T-cell (primary cell): ENCODE data around the gene PSTPIP2. TPM values are rescaled to one million over a fixed set of nuclear protein-coding genes. Genes with fewer than 3 reads are reported as not detected.

Experiments used
- ATAC-seq, 4 experiments: fragments of 200-7000 bp in 3 of 4; fragments of 150-1000 bp in 1 of 4; cut with Tn5 transposase; replicated peaks in 1 of 4; 1 replicate in 3 of 4; 2 replicates in 1 of 4; pipeline ENCODE4 v1.10.0; 2021; ENCODE audit warnings: moderate library complexity in 3 of 4, mild to moderate bottlenecking in 2 of 4, moderate number of reproducible peaks in 1 of 4
- CTCF ChIA-PET, 2 donors: fragments of 300-600 bp; sonication (Branson Sonifier 250); formaldehyde crosslinking; loops; one replicate each; lab custom pipeline; 2022; ENCODE audit warnings: antibody characterized with exemption in 2 of 2; lab: Charles Lee
- POLR2A ChIA-PET, 2 donors: fragments of 300-600 bp; sonication (Branson Sonifier 250); formaldehyde crosslinking; loops; one replicate each; lab custom pipeline; 2022; ENCODE audit warnings: antibody characterized with exemption in 2 of 2; lab: Charles Lee
- DNase-seq, 35 experiments: peaks; one replicate each; pipeline versions ENCODE4 v3.0.0 to v3.0.0-alpha.2; 2013 to 2023
- H3K27ac ChIP-seq: one replicate; pipeline ENCODE4 v1.5.1; 2013; ENCODE audit warnings: low read length
- H3K27me3 ChIP-seq, 2 experiments: replicated peaks in 1 of 2; 1 replicate in 1 of 2; 2 replicates in 1 of 2; pipeline versions ENCODE4 v1.6.1 to v1.7.0; 2013; ENCODE audit warnings: low read length in 1 of 2, mixed read lengths in 1 of 2; ENCODE audit not compliant: control insufficient read depth in 2 of 2, insufficient read depth in 2 of 2; ENCODE audit errors: extremely low read depth in 1 of 2
- H3K36me3 ChIP-seq, 2 donors: 1 replicate in 1 of 2; 2 replicates in 1 of 2; pipeline versions ENCODE4 v1.6.1 to v1.7.0; 2013; ENCODE audit warnings: low read length in 1 of 2; ENCODE audit not compliant: control insufficient read depth in 2 of 2, insufficient read depth in 1 of 2; ENCODE audit errors: extremely low read depth in 1 of 2
- H3K4me1 ChIP-seq, 2 experiments: 1 replicate in 1 of 2; 2 replicates in 1 of 2; pipeline versions ENCODE4 v1.6.1 to v1.7.0; 2013; ENCODE audit warnings: low read length in 2 of 2, mixed read lengths in 1 of 2; ENCODE audit not compliant: insufficient read depth in 2 of 2, control insufficient read depth in 1 of 2; ENCODE audit errors: extremely low read depth in 1 of 2
- H3K4me3 ChIP-seq, 2 donors: 1 replicate in 1 of 2; 2 replicates in 1 of 2; pipeline versions ENCODE4 v1.5.1 to v1.7.0; 2013; ENCODE audit warnings: mild to moderate bottlenecking in 2 of 2, low read length in 1 of 2, moderate library complexity in 1 of 2; ENCODE audit not compliant: control insufficient read depth in 1 of 2; ENCODE audit errors: extremely low read depth in 1 of 2
- H3K9me3 ChIP-seq: 2 replicates; pipeline ENCODE4 v1.7.0; 2013
- H3K27ac Mint-ChIP-seq, 2 donors: one replicate each; pipeline ENCODE4 v1.8.0; 2020 to 2021; ENCODE audit warnings: mild to moderate bottlenecking in 2 of 2, mixed read lengths in 2 of 2
- H3K27me3 Mint-ChIP-seq, 2 donors: one replicate each; pipeline ENCODE4 v1.8.0; 2021 to 2022; ENCODE audit warnings: mixed read lengths in 2 of 2
- H3K36me3 Mint-ChIP-seq: one replicate; pipeline ENCODE4 v1.8.0; 2021; ENCODE audit warnings: mixed read lengths
- H3K4me1 Mint-ChIP-seq, 3 donors: one replicate each; pipeline ENCODE4 v1.8.0; 2020 to 2022; ENCODE audit warnings: mixed read lengths in 3 of 3, mild to moderate bottlenecking in 1 of 3
- H3K4me3 Mint-ChIP-seq, 3 donors: one replicate each; pipeline ENCODE4 v1.8.0; 2020 to 2022; ENCODE audit warnings: mild to moderate bottlenecking in 3 of 3, mixed read lengths in 3 of 3, moderate library complexity in 3 of 3
- H3K9me3 Mint-ChIP-seq, 3 donors: one replicate each; pipeline ENCODE4 v1.8.0; 2020 to 2022; ENCODE audit warnings: mixed read lengths in 3 of 3
- WGBS: methylation state at CpG from one replicate; pipeline ENCODE4 v1.1.5; 2013; ENCODE audit warnings: missing lambda C conversion rate; ENCODE audit not compliant: insufficient coverage; 5-methylcytosine and 5-hydroxymethylcytosine counted together
- total RNA-seq, 35 experiments: library from RNA in 6 of 35; stranded (reverse) in 6 of 35; fragments of 120-200 nt in 1 of 35; gene quantifications; one replicate each; pipeline versions ENCODE4 v1.2.1 to v1.2.4 and lab custom pipeline; 2013 to 2026

Gene PSTPIP2
- total RNA-seq, 5 donors from 2014 or later (not counting 1 experiment from before 2014, with no cell fraction given) = 7.7 to 16.0 (median 11.4) TPM

DNA sequence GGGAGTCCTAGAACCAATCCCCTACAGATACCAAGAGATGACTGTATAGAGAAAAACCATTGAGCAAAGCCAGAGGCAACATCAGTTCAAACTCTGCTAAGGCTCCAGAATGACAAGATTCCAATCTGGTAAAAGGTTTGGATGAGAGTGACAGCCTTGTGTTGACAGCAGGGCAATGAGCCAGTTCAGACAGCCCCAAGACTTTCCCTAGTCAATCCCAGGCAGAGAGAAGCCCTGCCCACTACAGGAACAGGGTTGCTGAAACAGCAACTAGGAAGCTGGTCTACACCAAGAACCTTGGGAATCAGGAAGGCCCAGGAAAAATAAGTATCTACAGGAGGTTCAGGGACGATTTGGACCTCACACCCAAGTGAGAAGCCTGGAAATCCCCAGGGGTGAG, 3.3 kb downstream of the PSTPIP2 start:
- Mint-ChIP-seq H3K27me3 (no peaks in the 10 kb centered on the region), H3K9me3 (peaks cover 0 to 2% (median 0%) of the 10 kb centered on the region in 3 donors), H3K27ac (peak overlapping the region in 1 of 2 donors; percentile 71), H3K36me3 (no peaks in the 10 kb centered on the region), H3K4me1 (peaks cover 43 to 48% (median 48%) of the 10 kb centered on the region in 3 donors), H3K4me3 (no peak overlapping the region)
- Histone ChIP-seq H3K36me3 (no peaks in the 10 kb centered on the region), H3K27me3 (peaks cover 0 to 12% of the 10 kb centered on the region in 2 experiments), H3K4me3 (no peak overlapping the region), H3K4me1 (peaks cover 5 to 41% of the 10 kb centered on the region in 2 experiments), H3K9me3 (no peaks in the 10 kb centered on the region), H3K27ac (no peak overlapping the region)
- ATAC-seq = no peak
- CTCF ChIA-PET = interaction anchor here in 1 of 2 donors (1.1 kb wide), 1 partner anchor 107 kb away, joined by 4 read pairs; no protein-coding TSS in a partner anchor
- DNase-seq = no peak
- POLR2A ChIA-PET = no interaction called here
- WGBS = 11% methylated on average over 1 of the region's 1 CpG

DNA sequence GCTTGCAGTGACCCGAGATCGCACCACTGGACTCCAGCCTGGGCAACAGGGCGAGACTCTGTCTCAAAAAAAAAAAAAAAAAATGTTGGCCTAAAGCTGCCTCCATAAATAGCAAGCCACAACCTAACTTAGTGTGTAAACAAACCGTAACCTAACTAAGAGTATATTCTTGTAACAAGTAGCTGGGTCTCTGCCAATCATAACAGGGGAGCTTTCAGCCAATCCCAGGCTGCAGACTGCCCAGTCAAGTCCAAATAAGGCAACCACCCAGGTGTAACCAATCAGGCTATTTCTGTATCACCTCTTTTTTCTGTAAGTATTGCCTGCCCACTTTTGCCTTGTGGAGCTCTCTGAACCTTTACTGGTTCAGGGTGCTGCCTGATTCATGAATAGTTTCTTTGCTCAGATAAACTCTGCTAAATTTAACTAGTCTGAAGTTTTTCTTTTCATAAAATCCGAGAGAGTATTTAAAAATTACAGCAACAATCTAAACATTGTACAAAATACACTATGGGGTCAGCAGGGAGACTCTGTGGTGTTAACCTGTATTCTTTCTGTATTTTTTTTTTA, 4.5 kb downstream of the PSTPIP2 start:
- peaks cover 0 to 2% (median 0%) of the 10 kb centered on the region in 3 donors for H3K9me3 Mint-ChIP-seq
- no peak overlapping the region for H3K4me3 ChIP-seq
- peaks cover 0 to 9% of the 10 kb centered on the region in 2 experiments for H3K27me3 ChIP-seq
- no peak for DNase-seq
- no peaks in the 10 kb centered on the region for H3K36me3 ChIP-seq
- H3K9me3 ChIP-seq = no peaks in the 10 kb centered on the region
- CTCF ChIA-PET = no interaction called here
- ATAC-seq = no peak
- peak overlapping the region; percentile 11 to 36 for H3K27ac Mint-ChIP-seq
- no peaks in the 10 kb centered on the region for H3K36me3 Mint-ChIP-seq
- H3K4me1 Mint-ChIP-seq = peaks cover 31 to 40% (median 39%) of the 10 kb centered on the region in 3 donors
- peaks cover 3 to 30% of the 10 kb centered on the region in 2 experiments for H3K4me1 ChIP-seq
- WGBS = 80% methylated on average over 1 of the region's 5 CpGs
- no peaks in the 10 kb centered on the region for H3K27me3 Mint-ChIP-seq
- POLR2A ChIA-PET = interaction anchor here (0.6 to 0.7 kb wide), 3 partner anchors 34 to 388 kb away, joined by 4 to 8 read pairs (median 6); no protein-coding TSS in a partner anchor
- H3K4me3 Mint-ChIP-seq = no peak overlapping the region
- H3K27ac ChIP-seq = no peak overlapping the region

DNA sequence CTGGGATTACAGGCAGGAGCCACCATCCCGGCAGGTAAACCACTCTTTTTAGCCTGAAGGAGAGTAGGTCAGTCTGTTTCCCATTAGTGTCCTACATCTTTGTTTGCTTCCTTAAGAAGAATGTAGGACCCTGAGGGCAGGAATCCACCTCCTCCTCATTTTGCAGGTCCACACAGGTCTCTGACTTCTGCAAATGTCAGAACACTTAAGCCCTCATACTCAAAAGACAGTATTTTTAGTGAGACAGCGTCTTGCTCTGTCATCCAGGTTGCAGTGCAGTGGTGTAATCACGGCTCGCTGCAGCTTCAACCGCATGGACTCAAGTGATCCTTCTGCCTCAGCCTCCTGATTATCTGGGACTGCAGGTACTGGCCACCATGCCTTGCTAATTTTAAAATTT, 9.3 kb downstream of the PSTPIP2 start:
- no peak for DNase-seq
- H3K9me3 Mint-ChIP-seq = peaks cover 0 to 2% (median 0%) of the 10 kb centered on the region in 3 donors
- no peak for ATAC-seq
- Histone ChIP-seq H3K27ac (no peak overlapping the region), H3K4me3 (no peak overlapping the region), H3K9me3 (no peaks in the 10 kb centered on the region), H3K4me1 (no peaks in the 10 kb centered on the region), H3K36me3 (no peaks in the 10 kb centered on the region), H3K27me3 (no peaks in the 10 kb centered on the region)
- H3K4me3 Mint-ChIP-seq = no peak overlapping the region
- peaks cover 6 to 14% (median 13%) of the 10 kb centered on the region in 3 donors for H3K4me1 Mint-ChIP-seq
- H3K27me3 Mint-ChIP-seq = no peaks in the 10 kb centered on the region
- H3K36me3 Mint-ChIP-seq = no peaks in the 10 kb centered on the region
- H3K27ac Mint-ChIP-seq = no peak overlapping the region
- POLR2A ChIA-PET = no interaction called here
- CTCF ChIA-PET = no interaction called here
- WGBS = 88% methylated on average over 4 of the region's 5 CpGs

DNA sequence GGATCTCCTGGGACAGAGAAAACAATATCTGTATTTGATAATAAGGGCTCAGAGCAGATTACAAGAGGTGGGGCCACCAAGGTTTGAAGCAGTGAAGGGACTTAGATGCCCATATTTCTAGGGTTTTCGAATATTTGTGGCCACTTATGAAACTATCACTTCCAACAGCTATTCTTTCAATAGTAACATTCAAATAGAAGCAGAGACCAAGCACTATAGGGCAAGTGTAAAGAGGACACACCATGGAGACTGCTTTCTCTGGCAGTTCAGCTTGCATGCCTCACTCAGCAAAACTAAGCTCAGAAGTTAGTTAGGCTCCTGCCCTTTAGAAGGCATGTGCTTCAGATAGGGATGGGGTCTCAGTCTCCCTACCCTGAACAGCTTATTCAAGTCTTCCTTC, 10.3 kb downstream of the PSTPIP2 start:
- DNase-seq = no peak
- Histone ChIP-seq H3K9me3 (no peaks in the 10 kb centered on the region), H3K4me1 (no peaks in the 10 kb centered on the region), H3K4me3 (no peak overlapping the region), H3K36me3 (no peaks in the 10 kb centered on the region), H3K27me3 (no peaks in the 10 kb centered on the region), H3K27ac (no peak overlapping the region)
- ChIA-PET POLR2A (interaction anchor here in 1 of 2 donors (0.6 kb wide), 1 partner anchor 1966 kb away, joined by 3 read pairs; no protein-coding TSS in a partner anchor), CTCF (interaction anchor here (0.7 to 1.2 kb wide), 4 partner anchors 12 to 372 kb away, joined by 3 to 8 read pairs (median 3); no protein-coding TSS in a partner anchor)
- Mint-ChIP-seq H3K9me3 (no peaks in the 10 kb centered on the region), H3K27me3 (no peaks in the 10 kb centered on the region), H3K27ac (no peak overlapping the region), H3K36me3 (no peaks in the 10 kb centered on the region), H3K4me3 (no peak overlapping the region), H3K4me1 (peaks cover 6 to 12% (median 11%) of the 10 kb centered on the region in 3 donors)
- no CpG with 5 or more reads among the region's 1 CpG for WGBS
- no peak for ATAC-seq

DNA sequence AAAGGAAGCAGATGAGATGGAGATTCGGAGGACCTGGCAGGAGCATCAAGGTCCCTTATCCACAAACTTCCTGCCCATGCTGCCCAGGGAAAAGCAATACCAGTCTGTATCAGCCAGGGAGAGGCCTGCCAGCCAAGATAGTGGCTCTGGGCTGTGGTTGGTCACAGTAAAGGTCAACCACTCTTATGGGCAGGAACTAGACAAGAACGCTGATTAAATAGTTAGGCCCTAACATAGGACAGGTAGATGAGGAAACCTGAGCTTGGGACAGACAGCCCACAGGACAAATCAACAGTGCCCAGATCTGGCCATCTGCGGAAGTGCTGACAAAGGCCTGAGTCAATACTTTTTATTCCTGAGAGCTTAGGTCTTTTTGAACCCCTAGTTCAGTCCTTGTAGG, 10.7 kb downstream of the PSTPIP2 start:
- no peaks in the 10 kb centered on the region for H3K27me3 ChIP-seq
- no peak overlapping the region for H3K4me3 ChIP-seq
- H3K4me1 ChIP-seq = peaks cover 0 to 2% of the 10 kb centered on the region in 2 experiments
- ChIA-PET CTCF (interaction anchor here (0.7 to 1.2 kb wide), 4 partner anchors 12 to 371 kb away, joined by 3 to 8 read pairs (median 3); no protein-coding TSS in a partner anchor), POLR2A (interaction anchor here in 1 of 2 donors (0.6 kb wide), 1 partner anchor 1966 kb away, joined by 3 read pairs; no protein-coding TSS in a partner anchor)
- no peak overlapping the region for H3K27ac ChIP-seq
- H3K27ac Mint-ChIP-seq = no peak overlapping the region
- H3K9me3 Mint-ChIP-seq = no peaks in the 10 kb centered on the region
- no peak for ATAC-seq
- no peak overlapping the region for H3K4me3 Mint-ChIP-seq
- H3K36me3 Mint-ChIP-seq = no peaks in the 10 kb centered on the region
- no peaks in the 10 kb centered on the region for H3K9me3 ChIP-seq
- H3K4me1 Mint-ChIP-seq = peaks cover 7 to 12% (median 12%) of the 10 kb centered on the region in 3 donors
- no peaks in the 10 kb centered on the region for H3K36me3 ChIP-seq
- no peaks in the 10 kb centered on the region for H3K27me3 Mint-ChIP-seq
- DNase-seq = no peak
- WGBS = 97% methylated on average over 3 of the region's 3 CpGs

DNA sequence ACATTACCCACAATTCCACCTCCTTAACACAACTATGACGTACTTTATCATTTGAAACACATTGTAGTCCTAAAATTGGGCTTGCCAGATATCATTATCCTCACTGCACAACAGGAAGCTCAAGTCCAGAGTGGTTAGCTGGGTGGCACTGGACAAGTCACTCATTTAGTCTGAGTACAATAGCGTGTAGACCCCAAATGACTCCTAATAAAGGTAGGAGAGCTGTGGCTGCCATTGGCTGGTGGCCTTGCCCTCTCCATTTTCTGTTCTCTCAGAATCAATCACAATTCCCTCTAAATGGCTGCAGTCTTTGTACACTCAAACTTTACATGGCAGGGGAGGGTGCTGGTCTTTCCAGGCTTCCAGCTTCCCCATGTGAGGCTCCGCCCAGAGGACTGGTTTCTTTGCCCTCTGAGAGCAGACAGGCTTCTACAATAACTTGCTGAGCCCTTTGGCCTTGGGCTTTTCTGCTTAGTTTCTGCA, 11.7 kb downstream of the PSTPIP2 start:
- Mint-ChIP-seq H3K27ac (peak overlapping the region in 1 of 2 donors; percentile 37), H3K4me3 (no peak overlapping the region), H3K4me1 (peaks cover 17 to 22% (median 21%) of the 10 kb centered on the region in 3 donors), H3K9me3 (no peaks in the 10 kb centered on the region), H3K27me3 (no peaks in the 10 kb centered on the region), H3K36me3 (no peaks in the 10 kb centered on the region)
- no peak for ATAC-seq
- ChIA-PET POLR2A (no interaction called here), CTCF (interaction anchor here in 1 of 2 donors (0.5 kb wide), 1 partner anchor 8 kb away, joined by 4 read pairs; no protein-coding TSS in a partner anchor)
- no peak for DNase-seq
- Histone ChIP-seq H3K36me3 (no peaks in the 10 kb centered on the region), H3K4me3 (no peak overlapping the region), H3K4me1 (peaks cover 0 to 10% of the 10 kb centered on the region in 2 experiments), H3K27ac (no peak overlapping the region), H3K27me3 (no peaks in the 10 kb centered on the region), H3K9me3 (no peaks in the 10 kb centered on the region)
- 80% methylated on average over 3 of the region's 3 CpGs for WGBS
